ENCODE data around the gene IMMP2L. TPM values are rescaled to one million over a fixed set of nuclear protein-coding genes. Genes with fewer than 3 reads are reported as not detected.
"Not testable (repeated sequence)": the region's sequence is repeated elsewhere in the genome, so short reads cannot be mapped to it uniquely, and the experiment has no call there.

IMMP2L gene
- polyA plus RNA-seq, 1 donor (not counting 4 experiments of a cell fraction or from before 2014, with no cell fraction given): 14.1 TPM

- TF ChIP-seq CTCF (optimal IDR thresholded peaks at IDR 0.05 in 1 of 3, IDR thresholded peaks at IDR 0.05 in 1 of 3, conservative IDR thresholded peaks at IDR 0.05 in 1 of 3; ENCODE audit: extremely low read depth in 1 of 3, insufficient read depth in 2 of 3, low read length in 3 of 3) (no peak), EZH2 (IDR thresholded peaks at IDR 0.05; ENCODE audit: low read length) (no peak)
- Histone ChIP-seq H2AFZ (ENCODE audit: control insufficient read depth, low read length) (no peak overlapping the region), H3K4me3 (ENCODE audit: control insufficient read depth in 2 of 3, extremely low read depth in 1 of 3, insufficient read depth in 2 of 3, low read depth in 1 of 3, low read length in 3 of 3) (no peak overlapping the region), H3K4me1 (ENCODE audit: control insufficient read depth, extremely low read depth, insufficient read depth, low read length) (no peaks in the 10 kb centered on the region), H3K36me3 (ENCODE audit: control insufficient read depth in 2 of 2, extremely low read depth in 1 of 2, insufficient read depth in 2 of 2, low read length in 2 of 2) (no peaks in the 10 kb centered on the region), H3K9ac (ENCODE audit: control insufficient read depth, extremely low read depth, insufficient read depth, low read length) (no peak overlapping the region), H3K27ac (ENCODE audit: control insufficient read depth, insufficient read depth, low read length) (no peak overlapping the region), H3K4me2 (ENCODE audit: control insufficient read depth, extremely low read depth, insufficient read depth, low read depth, low read length) (no peak overlapping the region), H3K27me3 (ENCODE audit: control insufficient read depth, extremely low read depth, insufficient read depth, low read length) (no peaks in the 10 kb centered on the region), H4K20me1 (ENCODE audit: control insufficient read depth, extremely low read depth, insufficient read depth, low read length) (no peaks in the 10 kb centered on the region), H3K79me2 (ENCODE audit: control insufficient read depth, insufficient read depth, low read length) (no peaks in the 10 kb centered on the region), H3K9me3 (ENCODE audit: control insufficient read depth, low read depth, low read length) (no peaks in the 10 kb centered on the region), H3K9me1 (ENCODE audit: control insufficient read depth, extremely low read depth, insufficient read depth, low read length) (no peaks in the 10 kb centered on the region)
- no peak for FAIRE-seq
- dilution Hi-C loops (cut with MboI; ENCODE audit: extremely low pct_ligation_motif_present, low sequenced_read_pairs): no loop called here
- DNase-seq (ENCODE audit: low read depth, low spot score): no peak
Measured at GRCh38 chr7:111459065-111459756, 103.1 kb downstream of the IMMP2L start.

- H3K79me2 ChIP-seq (ENCODE audit: control insufficient read depth, insufficient read depth, low read length); H3K4me2 ChIP-seq (ENCODE audit: control insufficient read depth, extremely low read depth, insufficient read depth, low read depth, low read length); H4K20me1 ChIP-seq (ENCODE audit: control insufficient read depth, extremely low read depth, insufficient read depth, low read length); dilution Hi-C loops (cut with MboI; ENCODE audit: extremely low pct_ligation_motif_present, low sequenced_read_pairs); H3K9me3 ChIP-seq (ENCODE audit: control insufficient read depth, low read depth, low read length); H2AFZ ChIP-seq (ENCODE audit: control insufficient read depth, low read length); DNase-seq (ENCODE audit: low read depth, low spot score); FAIRE-seq; H3K27me3 ChIP-seq (ENCODE audit: control insufficient read depth, extremely low read depth, insufficient read depth, low read length); H3K9me1 ChIP-seq (ENCODE audit: control insufficient read depth, extremely low read depth, insufficient read depth, low read length); H3K36me3 ChIP-seq (ENCODE audit: control insufficient read depth in 2 of 2, extremely low read depth in 1 of 2, insufficient read depth in 2 of 2, low read length in 2 of 2); H3K9ac ChIP-seq (ENCODE audit: control insufficient read depth, extremely low read depth, insufficient read depth, low read length); H3K4me3 ChIP-seq (ENCODE audit: control insufficient read depth in 2 of 3, extremely low read depth in 1 of 3, insufficient read depth in 2 of 3, low read depth in 1 of 3, low read length in 3 of 3); H3K27ac ChIP-seq (ENCODE audit: control insufficient read depth, insufficient read depth, low read length); H3K4me1 ChIP-seq (ENCODE audit: control insufficient read depth, extremely low read depth, insufficient read depth, low read length): not testable (repeated sequence)
Measured at GRCh38 chr7:111450705-111451104, 111.6 kb downstream of the IMMP2L start.

- H4K20me1 ChIP-seq (ENCODE audit: control insufficient read depth, extremely low read depth, insufficient read depth, low read length); H3K36me3 ChIP-seq (ENCODE audit: control insufficient read depth in 2 of 2, extremely low read depth in 1 of 2, insufficient read depth in 2 of 2, low read length in 2 of 2); FAIRE-seq; H3K27ac ChIP-seq (ENCODE audit: control insufficient read depth, insufficient read depth, low read length); H3K79me2 ChIP-seq (ENCODE audit: control insufficient read depth, insufficient read depth, low read length); H3K9me1 ChIP-seq (ENCODE audit: control insufficient read depth, extremely low read depth, insufficient read depth, low read length); H3K9me3 ChIP-seq (ENCODE audit: control insufficient read depth, low read depth, low read length); DNase-seq (ENCODE audit: low read depth, low spot score); H3K4me3 ChIP-seq (ENCODE audit: control insufficient read depth in 2 of 3, extremely low read depth in 1 of 3, insufficient read depth in 2 of 3, low read depth in 1 of 3, low read length in 3 of 3); H3K9ac ChIP-seq (ENCODE audit: control insufficient read depth, extremely low read depth, insufficient read depth, low read length); dilution Hi-C loops (cut with MboI; ENCODE audit: extremely low pct_ligation_motif_present, low sequenced_read_pairs); H3K27me3 ChIP-seq (ENCODE audit: control insufficient read depth, extremely low read depth, insufficient read depth, low read length); H3K4me2 ChIP-seq (ENCODE audit: control insufficient read depth, extremely low read depth, insufficient read depth, low read depth, low read length); H2AFZ ChIP-seq (ENCODE audit: control insufficient read depth, low read length); H3K4me1 ChIP-seq (ENCODE audit: control insufficient read depth, extremely low read depth, insufficient read depth, low read length): not testable (repeated sequence)
Measured at GRCh38 chr7:111447502-111447901, 114.8 kb downstream of the IMMP2L start.

Measured in keratinocyte (primary cell).